Measurements from ENCODE around the gene SLC25A23.
A peak's percentile ranks its signal among the peaks of the same experiment; 100 is the strongest.
"Not testable (repeated sequence)": the region's sequence is repeated elsewhere in the genome, so short reads cannot be mapped to it uniquely, and the experiment has no call there.

The SLC25A23 gene

GRCh38 chr19:6446452-6446851 is 13.1 kb downstream of the SLC25A23 start:
- no peaks in the 10 kb centered on the region for H3K27me3 ChIP-seq (ENCODE audit: control insufficient read depth, insufficient read depth, low read length)
- H3K27ac ChIP-seq (ENCODE audit: low read depth, low read length): no peak overlapping the region
- H3K36me3 ChIP-seq (ENCODE audit: control insufficient read depth, insufficient read depth, low read length): peaks cover 6% of the 10 kb centered on the region
- H3K9ac ChIP-seq (ENCODE audit: low read length): no peak overlapping the region
- H3K4me3 ChIP-seq (ENCODE audit: low read length): no peak overlapping the region
- no peaks in the 10 kb centered on the region for H3K4me1 ChIP-seq (ENCODE audit: control insufficient read depth, insufficient read depth, low read length)

GRCh38 chr19:6443986-6444385 is 15.6 kb downstream of the SLC25A23 start:
- Histone ChIP-seq H3K4me1 (ENCODE audit: control insufficient read depth, insufficient read depth, low read length) (no peaks in the 10 kb centered on the region), H3K27me3 (ENCODE audit: control insufficient read depth, insufficient read depth, low read length) (no peaks in the 10 kb centered on the region), H3K4me3 (ENCODE audit: low read length) (no peak overlapping the region), H3K36me3 (ENCODE audit: control insufficient read depth, insufficient read depth, low read length) (peaks cover 2% of the 10 kb centered on the region), H3K27ac (ENCODE audit: low read depth, low read length) (no peak overlapping the region), H3K9ac (ENCODE audit: low read length) (no peak overlapping the region)

- H3K27me3 ChIP-seq (ENCODE audit: control insufficient read depth, insufficient read depth, low read length): no peaks in the 10 kb centered on the region
- peaks cover 2% of the 10 kb centered on the region for H3K36me3 ChIP-seq (ENCODE audit: control insufficient read depth, insufficient read depth, low read length)
- no peaks in the 10 kb centered on the region for H3K4me1 ChIP-seq (ENCODE audit: control insufficient read depth, insufficient read depth, low read length)
- no peak overlapping the region for H3K4me3 ChIP-seq (ENCODE audit: low read length)
- H3K9ac ChIP-seq (ENCODE audit: low read length): no peak overlapping the region
- H3K27ac ChIP-seq (ENCODE audit: low read depth, low read length): no peak overlapping the region
Observed at GRCh38 chr19:6442087-6442688, 17.4 kb downstream of the SLC25A23 start.

- no peaks in the 10 kb centered on the region for H3K4me1 ChIP-seq (ENCODE audit: control insufficient read depth, insufficient read depth, low read length)
- no peak overlapping the region for H3K27ac ChIP-seq (ENCODE audit: low read depth, low read length)
- no peak overlapping the region for H3K4me3 ChIP-seq (ENCODE audit: low read length)
- peaks cover 2% of the 10 kb centered on the region for H3K36me3 ChIP-seq (ENCODE audit: control insufficient read depth, insufficient read depth, low read length)
- no peak overlapping the region for H3K9ac ChIP-seq (ENCODE audit: low read length)
- no peaks in the 10 kb centered on the region for H3K27me3 ChIP-seq (ENCODE audit: control insufficient read depth, insufficient read depth, low read length)
Observed at GRCh38 chr19:6440905-6441304, 18.7 kb downstream of the SLC25A23 start.

GRCh38 chr19:6439743-6440142 is 19.8 kb downstream of the SLC25A23 start:
- Histone ChIP-seq H3K27me3 (ENCODE audit: control insufficient read depth, insufficient read depth, low read length) (no peaks in the 10 kb centered on the region), H3K9ac (ENCODE audit: low read length) (no peak overlapping the region), H3K4me1 (ENCODE audit: control insufficient read depth, insufficient read depth, low read length) (no peaks in the 10 kb centered on the region), H3K4me3 (ENCODE audit: low read length) (no peak overlapping the region), H3K36me3 (ENCODE audit: control insufficient read depth, insufficient read depth, low read length) (peaks cover 2% of the 10 kb centered on the region), H3K27ac (ENCODE audit: low read depth, low read length) (no peak overlapping the region)

- no peak within 1 kb of the TSS for H3K9ac ChIP-seq (ENCODE audit: low read length)
- H3K27ac ChIP-seq (ENCODE audit: low read depth, low read length): no peak within 1 kb of the TSS
- no peaks in the 10 kb centered on the region for H3K4me1 ChIP-seq (ENCODE audit: control insufficient read depth, insufficient read depth, low read length)
- H3K27me3 ChIP-seq (ENCODE audit: control insufficient read depth, insufficient read depth, low read length): no peaks in the 10 kb centered on the region
- H3K4me3 ChIP-seq (ENCODE audit: low read length): no peak within 1 kb of the TSS
- no peaks in the 10 kb centered on the region for H3K36me3 ChIP-seq (ENCODE audit: control insufficient read depth, insufficient read depth, low read length)
Observed at GRCh38 chr19:6433663-6434062, 25.9 kb downstream of the SLC25A23 start, which contains the start of gene SLC25A41. TSS of gene SLC25A41 (minus strand) at chr19:6433763. CDS start at chr19:6433693, 70 bp downstream.

- Histone ChIP-seq H3K4me1 (ENCODE audit: control insufficient read depth, insufficient read depth, low read length) (no peaks in the 10 kb centered on the region), H3K4me3 (ENCODE audit: low read length) (no peak overlapping the region), H3K27ac (ENCODE audit: low read depth, low read length) (no peak overlapping the region), H3K27me3 (ENCODE audit: control insufficient read depth, insufficient read depth, low read length) (no peaks in the 10 kb centered on the region), H3K36me3 (ENCODE audit: control insufficient read depth, insufficient read depth, low read length) (no peaks in the 10 kb centered on the region), H3K9ac (ENCODE audit: low read length) (no peak overlapping the region)
Observed at GRCh38 chr19:6433165-6433564, 26.4 kb downstream of the SLC25A23 start.

- H3K4me3 ChIP-seq (ENCODE audit: low read length): no peak overlapping the region
- H3K9ac ChIP-seq (ENCODE audit: low read length): no peak overlapping the region
- no peaks in the 10 kb centered on the region for H3K4me1 ChIP-seq (ENCODE audit: control insufficient read depth, insufficient read depth, low read length)
- H3K36me3 ChIP-seq (ENCODE audit: control insufficient read depth, insufficient read depth, low read length): no peaks in the 10 kb centered on the region
- no peaks in the 10 kb centered on the region for H3K27me3 ChIP-seq (ENCODE audit: control insufficient read depth, insufficient read depth, low read length)
- H3K27ac ChIP-seq (ENCODE audit: low read depth, low read length): no peak overlapping the region
Observed at GRCh38 chr19:6431891-6432290, 27.7 kb downstream of the SLC25A23 start.

GRCh38 chr19:6429419-6430221 is 30.0 kb downstream of the SLC25A23 start:
- no peaks in the 10 kb centered on the region for H3K4me1 ChIP-seq (ENCODE audit: control insufficient read depth, insufficient read depth, low read length)
- H3K4me3 ChIP-seq (ENCODE audit: low read length): no peak overlapping the region
- H3K9ac ChIP-seq (ENCODE audit: low read length): no peak overlapping the region
- no peaks in the 10 kb centered on the region for H3K36me3 ChIP-seq (ENCODE audit: control insufficient read depth, insufficient read depth, low read length)
- H3K27me3 ChIP-seq (ENCODE audit: control insufficient read depth, insufficient read depth, low read length): no peaks in the 10 kb centered on the region
- no peak overlapping the region for H3K27ac ChIP-seq (ENCODE audit: low read depth, low read length)

GRCh38 chr19:6428692-6429418 is 30.7 kb downstream of the SLC25A23 start:
- H3K4me3 ChIP-seq (ENCODE audit: low read length); H3K36me3 ChIP-seq (ENCODE audit: control insufficient read depth, insufficient read depth, low read length); H3K27ac ChIP-seq (ENCODE audit: low read depth, low read length); H3K27me3 ChIP-seq (ENCODE audit: control insufficient read depth, insufficient read depth, low read length); H3K9ac ChIP-seq (ENCODE audit: low read length); H3K4me1 ChIP-seq (ENCODE audit: control insufficient read depth, insufficient read depth, low read length): not testable (repeated sequence)

GRCh38 chr19:6427131-6427530 is 32.5 kb downstream of the SLC25A23 start:
- no peaks in the 10 kb centered on the region for H3K36me3 ChIP-seq (ENCODE audit: control insufficient read depth, insufficient read depth, low read length)

GRCh38 chr19:6425732-6426620 is 33.6 kb downstream of the SLC25A23 start:
- Histone ChIP-seq H3K4me1 (ENCODE audit: control insufficient read depth, insufficient read depth, low read length) (peaks cover 7% of the 10 kb centered on the region), H3K9ac (ENCODE audit: low read length) (no peak overlapping the region), H3K4me3 (ENCODE audit: low read length) (peak overlapping the region; percentile 19)

More at GRCh38 chr19:6427131-6427530, 32.5 kb downstream of the SLC25A23 start:
- no peak overlapping the region for H3K4me3 ChIP-seq (ENCODE audit: low read length)
- H3K27me3 ChIP-seq (ENCODE audit: control insufficient read depth, insufficient read depth, low read length): no peaks in the 10 kb centered on the region
- H3K4me1 ChIP-seq (ENCODE audit: control insufficient read depth, insufficient read depth, low read length): peaks cover 7% of the 10 kb centered on the region
- H3K27ac ChIP-seq (ENCODE audit: low read depth, low read length): no peak overlapping the region
- H3K9ac ChIP-seq (ENCODE audit: low read length): no peak overlapping the region

More at GRCh38 chr19:6425732-6426620, 33.6 kb downstream of the SLC25A23 start:
- no peaks in the 10 kb centered on the region for H3K27me3 ChIP-seq (ENCODE audit: control insufficient read depth, insufficient read depth, low read length)
- H3K27ac ChIP-seq (ENCODE audit: low read depth, low read length): peak overlapping the region; percentile 79
- peaks cover 3% of the 10 kb centered on the region for H3K36me3 ChIP-seq (ENCODE audit: control insufficient read depth, insufficient read depth, low read length)
